Body of pancreas (tissue), 4 donors: ENCODE data around the gene ASIC3.

Experiments
- CTCF ChIP-seq, 7 experiments: fragments of 450-650 bp in 4 of 7; fragments of 200-600 bp in 3 of 7; sonication (generic) in 3 of 7; IDR thresholded peaks; one replicate each; pipeline ENCODE4 v1.5.1; 2016 to 2019; ENCODE audit warnings: antibody characterized with exemption in 7 of 7
- POLR2A ChIP-seq, 3 donors: fragments of 450-650 bp; IDR thresholded peaks; one replicate each; pipeline ENCODE4 v1.6.1; 2016; ENCODE audit warnings: antibody characterized with exemption in 3 of 3, mild to moderate bottlenecking in 2 of 3

- no peak for TF ChIP-seq POLR2A (IDR thresholded peaks at IDR 0.05)
- TF ChIP-seq CTCF (IDR thresholded peaks at IDR 0.05) = no peak
Observed at GRCh38 chr7:151048911-151049463, 656 bp downstream of the ASIC3 start.
